NCI-H510A (cell line): Measurements from ENCODE around the gene CRIP2.
A peak's percentile ranks its signal among the peaks of the same experiment; 100 is the strongest.

Experiments used
- DNase-seq: peaks from one replicate; lab custom pipeline; 2025; lab: John Stamatoyannopoulos, UW

The CRIP2 gene

DNA sequence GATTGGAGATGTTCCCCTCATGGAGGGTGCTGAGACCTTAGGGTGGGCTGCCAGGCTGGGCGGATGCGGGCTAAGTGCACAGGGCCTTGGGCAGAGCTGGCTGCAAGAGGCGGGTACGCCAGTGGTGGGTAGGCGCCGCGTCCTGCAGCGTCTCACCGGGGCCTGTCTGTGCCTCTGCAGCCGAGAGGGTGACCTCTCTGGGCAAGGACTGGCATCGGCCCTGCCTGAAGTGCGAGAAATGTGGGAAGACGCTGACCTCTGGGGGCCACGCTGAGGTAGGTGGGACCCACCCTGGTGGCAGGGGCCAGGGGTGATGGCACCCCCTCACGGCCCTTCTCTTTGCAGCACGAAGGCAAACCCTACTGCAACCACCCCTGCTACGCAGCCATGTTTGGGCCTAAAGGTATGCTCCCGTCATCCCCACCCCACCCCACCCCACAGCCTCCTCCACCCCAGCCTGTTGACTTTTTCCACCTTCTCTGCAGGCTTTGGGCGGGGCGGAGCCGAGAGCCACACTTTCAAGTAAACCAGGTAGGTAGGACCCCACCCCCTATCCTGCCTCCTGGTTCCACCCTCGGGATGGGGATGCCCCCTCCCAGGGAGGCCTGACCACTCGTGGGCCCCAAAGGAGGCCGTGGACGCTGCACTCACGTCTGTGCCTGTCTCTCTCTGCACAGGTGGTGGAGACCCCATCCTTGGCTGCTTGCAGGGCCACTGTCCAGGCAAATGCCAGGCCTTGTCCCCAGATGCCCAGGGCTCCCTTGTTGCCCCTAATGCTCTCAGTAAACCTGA is 13.6 kb downstream of the CRIP2 start:
- no peak for DNase-seq

DNA sequence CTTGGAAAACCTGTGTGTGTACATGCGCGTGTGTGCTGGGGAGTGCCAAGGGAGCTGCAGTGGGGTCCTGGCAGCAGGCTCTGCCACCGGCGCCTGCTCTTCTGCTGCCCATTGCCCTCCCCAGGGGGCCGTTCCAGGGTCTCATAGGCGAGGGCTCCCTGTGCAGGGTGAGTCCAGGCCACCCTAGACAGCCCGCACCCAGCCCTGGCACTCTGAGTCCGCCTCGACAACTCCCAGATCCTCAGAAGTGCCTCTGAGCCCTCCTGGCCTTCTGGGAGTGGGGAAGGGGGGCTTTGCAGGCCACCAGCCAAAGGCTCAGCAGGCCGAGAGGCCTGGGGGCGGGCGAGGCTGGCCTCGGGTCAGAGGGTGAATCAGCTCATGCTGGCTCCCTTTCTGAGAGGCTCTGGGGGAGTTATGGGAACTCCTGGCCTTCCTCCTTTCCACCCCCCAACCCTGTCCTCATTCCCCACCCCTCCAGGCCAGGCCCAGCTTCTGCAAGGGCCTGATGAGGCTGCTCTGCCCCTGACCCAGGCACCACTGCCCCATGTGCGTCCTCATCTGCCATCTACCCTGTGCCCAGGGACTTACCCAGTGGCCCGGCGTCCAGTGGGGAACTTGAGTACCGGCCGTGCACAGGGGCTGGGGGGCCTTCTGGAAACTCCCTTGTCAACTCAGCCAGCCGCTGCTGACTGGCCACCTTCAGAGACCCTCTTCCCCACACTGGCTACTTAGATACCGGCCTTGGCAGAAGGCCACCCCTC is 14.3 kb downstream of the CRIP2 start:
- DNase-seq: no peak

DNA sequence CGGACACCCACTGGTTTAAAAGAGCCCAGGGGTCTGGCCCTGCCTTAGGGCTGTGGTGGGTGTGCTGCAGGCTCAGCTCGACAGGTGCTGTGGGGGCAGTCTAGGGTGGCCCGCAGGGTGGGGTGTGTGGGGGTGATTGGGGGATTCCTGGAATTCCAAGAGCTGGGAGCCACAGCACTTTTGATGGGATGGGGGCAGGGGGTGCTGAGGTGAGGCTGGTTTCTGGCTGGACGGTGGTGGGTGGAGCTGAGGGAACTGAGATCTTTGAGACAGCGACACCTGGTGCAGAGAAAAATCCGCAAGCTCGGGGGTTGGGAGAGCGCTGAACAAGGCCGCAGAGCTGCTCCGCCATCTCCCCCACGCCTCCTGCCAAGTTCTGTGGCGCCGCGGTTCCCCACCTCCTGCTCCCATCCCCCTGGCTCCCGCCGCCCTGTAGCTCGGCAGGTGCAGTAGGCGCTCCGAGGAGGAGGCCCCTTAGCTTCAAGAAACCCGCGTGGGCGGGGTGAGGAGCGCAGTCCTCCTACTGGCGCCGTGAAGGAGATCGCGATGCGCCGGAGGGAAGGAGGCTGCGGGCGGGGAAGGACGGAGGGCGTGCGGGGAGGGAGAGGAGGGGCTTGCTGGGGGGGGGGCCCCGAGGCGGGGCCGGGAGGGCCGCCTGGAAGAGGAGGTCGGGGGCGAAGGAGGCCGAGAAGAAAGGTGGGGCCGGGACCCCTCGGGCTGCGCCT is 15.1 kb downstream of the CRIP2 start:
- peak; percentile 76 for DNase-seq

DNA sequence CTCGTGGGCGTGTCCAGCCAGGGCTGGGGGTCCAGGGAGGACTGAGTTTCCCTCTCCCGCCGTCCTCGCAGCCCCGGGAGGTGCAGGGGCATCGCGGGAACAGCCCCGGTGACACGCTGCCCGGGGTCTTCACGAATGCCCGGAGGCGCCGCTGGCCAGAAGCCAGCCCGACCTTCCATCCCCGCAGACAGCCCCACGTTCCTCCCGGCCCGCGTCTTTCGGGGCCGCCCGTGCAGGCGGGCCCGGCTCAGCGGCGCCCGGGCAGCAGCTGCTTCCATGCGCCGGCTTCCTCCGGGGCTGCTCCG is 15.6 kb downstream of the CRIP2 start:
- no peak for DNase-seq

DNA sequence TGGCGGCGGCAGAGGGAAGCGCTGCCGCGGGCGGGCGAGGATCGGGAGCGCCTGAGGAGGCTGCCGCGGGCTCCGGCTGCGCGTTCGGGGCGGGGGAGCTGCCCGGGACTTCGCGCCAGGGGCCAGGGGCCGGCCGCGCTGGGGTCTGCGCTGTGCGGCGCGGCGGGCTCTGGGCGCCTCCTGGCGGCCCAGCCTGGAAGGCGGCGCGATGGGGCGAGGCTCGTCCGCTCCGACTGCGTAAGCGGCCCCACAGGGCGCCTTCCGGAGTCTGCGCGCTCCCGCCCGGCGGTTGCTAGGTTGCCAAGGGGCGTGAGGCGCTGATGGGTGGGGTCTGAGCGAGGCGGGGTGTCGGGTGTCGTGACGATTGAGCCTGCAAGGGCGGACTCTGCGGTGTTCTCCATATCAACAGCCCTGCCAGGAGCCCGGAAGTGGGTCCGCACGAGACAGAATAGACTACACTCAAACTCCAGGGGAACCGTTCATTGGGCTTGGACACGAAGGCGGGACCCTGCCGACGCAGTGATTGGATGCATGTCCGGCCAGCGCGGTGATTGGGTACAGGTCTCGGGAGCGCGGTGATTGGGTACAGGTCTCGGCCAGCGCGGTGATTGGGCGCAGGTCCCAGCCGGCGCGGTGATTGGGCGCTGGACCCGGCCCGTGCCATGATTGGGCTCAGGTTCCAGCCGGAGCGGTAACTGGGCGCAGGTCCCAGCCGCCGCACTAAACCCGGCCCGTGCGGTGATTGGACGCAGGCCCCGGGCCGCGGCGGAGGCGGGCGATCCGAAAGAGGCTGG is 16.1 kb downstream of the CRIP2 start, which contains the start of gene TEDC1:
Gene TEDC1, plus strand, starts transcription at position 675 of the 794 bp plus-strand sequence. CDS start 130 bp downstream, outside the sequence.
- DNase-seq: peak; percentile 99

DNA sequence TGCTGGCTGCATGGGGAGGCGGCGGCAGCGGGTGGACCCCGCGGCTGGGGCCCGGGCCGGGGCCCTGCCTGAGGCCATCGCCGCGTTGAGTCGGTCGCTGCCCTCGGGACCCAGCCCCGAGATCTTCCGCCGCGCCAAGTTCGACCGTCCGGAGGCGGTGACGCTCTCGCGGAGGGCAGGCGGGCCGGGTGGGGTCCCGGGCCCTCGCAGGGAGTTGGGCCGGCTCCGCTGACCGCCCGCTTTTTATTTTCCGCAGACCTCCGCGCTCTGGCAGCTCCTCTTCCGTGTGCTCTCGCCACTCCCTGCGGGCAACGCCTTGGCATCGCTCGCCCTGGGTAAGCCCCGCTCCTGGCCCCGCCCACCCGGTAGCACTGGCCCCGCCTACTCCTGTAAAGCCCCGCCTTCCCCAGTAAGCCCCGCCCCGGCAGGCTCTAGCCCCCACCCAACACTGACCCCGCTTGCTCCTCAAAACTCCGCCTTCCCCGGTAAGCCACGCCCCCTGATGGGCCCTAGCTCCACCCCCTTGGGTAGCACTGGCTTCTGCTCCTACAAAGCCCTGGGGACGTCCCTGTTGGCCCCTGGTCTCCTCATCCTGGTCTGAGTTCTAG is 16.8 kb downstream of the CRIP2 start:
- no peak for DNase-seq

DNA sequence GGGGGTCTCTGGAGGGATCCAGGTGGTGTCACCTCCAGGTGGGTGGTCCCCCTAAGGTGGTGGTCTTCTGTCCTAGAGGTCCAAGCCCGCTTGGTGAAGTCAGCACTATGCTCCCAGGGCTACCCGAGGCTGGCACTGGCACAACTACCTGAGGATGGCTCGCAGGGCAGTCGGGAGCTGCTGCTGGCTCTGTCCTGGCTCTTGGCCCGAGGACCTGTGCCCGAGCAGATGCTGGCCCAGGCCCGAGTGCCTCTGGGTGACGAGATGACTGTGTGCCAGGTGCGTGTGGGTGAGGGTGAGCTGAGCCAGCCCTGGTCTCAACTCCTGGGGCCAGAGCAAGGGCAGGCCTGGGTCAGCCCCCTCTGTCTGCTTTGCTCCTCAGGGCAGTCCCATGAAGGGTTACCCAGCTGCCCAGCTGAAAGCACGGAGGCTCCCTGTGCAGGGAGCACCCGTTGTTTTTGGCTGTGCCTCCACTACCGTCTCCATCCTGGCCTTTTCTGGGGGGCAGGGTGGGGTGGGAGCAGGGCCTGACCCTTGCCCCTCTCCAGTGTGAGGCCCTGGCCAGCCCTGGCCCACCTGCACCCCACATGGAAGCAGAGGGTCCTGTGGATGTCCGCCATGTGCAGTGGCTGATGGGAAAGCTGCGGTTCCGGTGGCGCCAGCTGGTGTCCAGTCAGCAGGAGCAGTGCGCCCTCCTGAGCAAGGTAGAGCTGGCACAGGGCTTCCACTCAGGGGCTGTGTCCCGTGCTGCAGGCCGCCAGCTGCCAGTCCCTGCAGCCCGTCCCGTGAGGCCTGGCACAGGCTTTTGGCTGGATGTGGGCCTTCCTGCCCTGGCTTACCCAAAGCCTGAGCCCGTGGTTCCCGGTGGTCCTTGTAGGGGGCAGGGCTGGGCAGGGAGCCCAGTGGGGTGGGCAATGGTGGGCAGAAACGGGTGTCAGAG is 17.7 kb downstream of the CRIP2 start:
- DNase-seq: no peak

DNA sequence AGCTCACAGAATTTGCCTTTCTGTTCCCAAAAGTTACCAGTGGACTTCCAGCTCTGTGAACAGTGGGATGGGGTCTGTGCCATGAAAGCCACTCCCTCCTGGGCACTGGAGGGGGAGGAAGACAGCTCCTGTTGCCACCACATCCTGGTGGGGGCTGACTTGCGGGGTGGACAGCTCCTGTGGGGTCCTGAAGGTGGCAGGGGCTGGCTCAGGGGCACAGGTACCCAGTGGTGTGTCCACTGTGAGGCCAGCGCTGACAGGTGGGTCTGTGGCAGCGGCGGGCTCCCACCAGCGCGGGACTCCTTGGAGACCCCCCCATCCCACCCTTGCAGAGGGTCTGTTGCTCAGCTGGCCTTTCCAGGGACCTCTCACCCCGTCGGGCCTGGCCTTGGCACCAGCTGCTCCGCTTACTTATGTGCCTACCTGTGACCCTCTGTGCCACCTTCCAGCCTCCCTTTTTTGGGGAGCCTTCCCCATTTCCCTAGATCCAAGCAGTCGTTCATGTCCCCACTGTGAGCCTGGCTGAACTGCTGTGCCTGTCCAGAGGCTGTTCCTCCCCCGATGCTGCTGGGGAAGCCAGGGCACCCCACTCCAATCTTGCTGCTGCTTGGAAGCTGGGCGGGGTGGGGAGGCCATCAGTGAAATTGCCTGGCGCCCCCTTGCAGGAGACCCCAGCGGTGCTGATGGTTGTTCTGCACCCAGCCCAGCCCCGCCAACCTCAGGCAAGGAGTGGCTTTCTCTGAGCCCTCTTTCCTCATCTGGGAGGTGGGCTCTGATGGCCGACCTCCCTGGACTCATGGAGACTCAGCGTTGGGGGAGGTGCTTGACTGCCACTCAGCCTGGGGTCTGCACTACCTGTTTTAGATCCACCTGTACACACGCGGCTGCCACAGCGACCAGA is 18.6 kb downstream of the CRIP2 start:
- DNase-seq: no peak

DNA sequence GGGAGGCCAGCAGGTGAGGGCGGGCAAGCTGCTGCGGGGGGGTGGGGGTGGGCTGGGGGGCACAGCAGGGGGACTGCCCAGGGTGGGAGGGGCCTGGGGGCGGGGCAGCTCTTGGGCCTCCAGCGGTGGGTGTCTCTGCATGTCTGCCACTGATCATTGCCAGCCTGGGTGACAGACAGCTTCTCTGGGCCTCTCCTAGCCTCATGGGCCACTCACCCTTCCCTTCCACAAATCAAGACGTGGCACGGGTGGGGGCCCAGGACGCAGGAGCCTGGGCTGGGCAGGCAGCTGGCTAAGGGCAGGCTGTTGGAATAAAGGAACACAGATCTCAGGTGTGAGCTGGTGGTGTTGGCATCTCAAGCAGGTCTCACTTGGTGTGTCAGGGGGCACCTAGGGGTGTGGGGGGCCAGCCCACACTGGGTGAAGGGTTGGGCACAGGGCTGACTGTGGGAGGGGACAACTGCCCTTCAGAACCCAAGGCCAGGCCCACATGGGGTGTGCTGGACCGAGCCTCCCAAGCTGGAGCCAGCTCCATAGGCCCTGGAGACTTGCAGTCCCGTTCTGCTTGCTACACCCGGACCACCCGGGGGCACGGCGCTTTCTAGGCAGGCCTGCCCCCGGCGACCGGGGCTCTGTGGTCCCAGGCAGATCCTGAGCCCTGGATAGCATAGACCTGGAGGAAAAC is 19.4 kb downstream of the CRIP2 start:
- no peak for DNase-seq

DNA sequence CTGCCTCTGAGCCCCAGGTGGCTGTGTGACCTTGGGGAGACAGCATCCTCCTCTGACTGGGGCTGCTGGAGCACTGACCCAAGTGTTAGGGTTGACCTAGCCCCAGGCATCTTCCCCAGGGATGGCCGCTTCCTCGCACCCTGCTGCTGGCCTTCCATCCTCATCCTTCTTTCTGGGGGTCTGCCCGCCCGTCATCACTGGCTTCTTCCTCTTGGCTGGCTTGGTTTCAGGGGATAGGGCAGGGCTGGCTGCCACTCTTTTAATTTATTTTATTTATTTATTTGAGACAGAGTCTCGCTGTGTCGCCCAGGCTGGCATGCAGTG is 19.9 kb downstream of the CRIP2 start:
- no peak for DNase-seq

DNA sequence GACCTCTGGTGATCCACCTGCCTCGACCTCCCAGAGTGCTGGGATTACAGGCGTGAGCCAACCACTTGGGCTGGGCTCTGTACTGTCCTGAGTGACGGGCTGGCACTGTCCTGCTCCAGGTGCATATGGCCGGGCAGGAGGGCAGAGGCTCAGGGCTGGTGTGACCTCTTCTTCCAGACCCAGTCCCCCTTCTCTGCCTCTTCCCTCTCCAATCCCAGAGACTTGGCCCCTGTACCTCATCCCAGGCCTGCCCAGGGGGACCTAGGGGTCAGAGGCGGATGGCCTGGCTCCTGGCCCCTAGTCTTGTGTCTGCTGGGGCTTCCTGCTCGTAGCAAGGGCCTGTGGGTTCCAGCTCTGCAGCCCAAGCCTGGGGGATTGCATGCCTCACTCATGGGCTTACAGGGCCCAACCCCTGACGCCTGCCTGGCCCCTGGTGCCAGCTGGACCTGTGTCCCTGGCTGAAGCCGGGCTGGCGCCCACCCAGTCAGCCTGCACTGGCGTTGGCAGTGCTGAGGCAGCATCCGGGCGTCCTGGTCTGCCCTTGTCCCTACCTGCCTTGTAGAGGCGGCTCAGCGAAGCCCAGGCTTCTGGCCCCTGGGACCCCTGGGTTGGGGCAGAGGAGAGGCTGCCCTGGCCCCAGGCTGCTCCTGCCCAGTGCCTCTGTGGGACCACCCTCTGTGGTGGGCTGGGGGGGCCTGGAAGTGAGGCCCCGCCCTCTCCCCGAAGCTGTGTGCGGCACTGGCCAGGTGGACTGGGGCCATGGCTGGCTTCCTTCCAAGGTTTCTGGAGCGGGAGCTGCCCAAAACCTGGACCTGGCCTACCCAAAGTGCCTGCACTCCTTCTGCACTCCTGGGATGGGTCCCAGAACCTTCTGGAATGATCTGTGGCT is 20.7 kb downstream of the CRIP2 start:
- no peak for DNase-seq

DNA sequence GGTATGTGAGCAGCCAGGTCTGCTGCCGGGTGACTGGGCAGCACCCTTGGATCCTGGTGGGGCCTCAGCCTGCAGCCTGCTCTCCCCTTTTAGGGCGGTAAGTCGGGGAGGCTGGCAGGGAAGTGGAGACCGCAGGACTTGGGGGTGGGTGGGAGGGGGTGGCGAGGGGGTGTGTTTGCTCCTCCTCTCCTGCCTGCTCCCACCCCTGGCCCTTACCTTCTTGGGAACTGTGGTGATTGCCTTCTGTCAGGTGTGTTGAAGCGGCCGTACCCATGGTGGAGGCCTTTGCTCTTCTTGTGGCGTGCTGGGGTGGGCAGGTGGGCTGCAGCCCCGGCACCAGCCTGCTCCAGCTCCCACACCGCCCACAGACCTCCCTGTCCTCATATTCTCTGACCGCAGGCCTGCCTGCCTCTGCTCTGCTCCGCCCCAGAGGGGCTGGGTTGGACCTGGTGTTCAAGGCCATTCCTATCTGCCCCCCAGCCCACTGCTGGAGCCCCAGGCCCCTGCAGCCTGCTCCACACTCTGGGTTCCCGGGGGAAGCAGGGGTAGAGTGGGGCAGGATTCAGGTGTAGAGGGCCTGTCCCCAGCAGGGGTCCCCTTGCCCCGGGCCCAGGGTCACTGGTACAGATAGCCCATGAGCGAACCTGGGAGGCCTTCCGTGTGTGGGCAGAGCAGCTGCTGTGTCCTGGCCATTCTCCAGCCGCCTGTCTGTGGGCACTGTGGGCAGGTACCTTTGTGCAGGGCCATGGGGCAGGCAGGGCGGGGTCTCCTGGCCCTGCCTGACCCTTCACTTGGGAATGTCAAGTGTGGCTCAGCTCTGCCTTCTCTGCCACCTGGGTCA is 21.6 kb downstream of the CRIP2 start:
- DNase-seq: no peak

DNA sequence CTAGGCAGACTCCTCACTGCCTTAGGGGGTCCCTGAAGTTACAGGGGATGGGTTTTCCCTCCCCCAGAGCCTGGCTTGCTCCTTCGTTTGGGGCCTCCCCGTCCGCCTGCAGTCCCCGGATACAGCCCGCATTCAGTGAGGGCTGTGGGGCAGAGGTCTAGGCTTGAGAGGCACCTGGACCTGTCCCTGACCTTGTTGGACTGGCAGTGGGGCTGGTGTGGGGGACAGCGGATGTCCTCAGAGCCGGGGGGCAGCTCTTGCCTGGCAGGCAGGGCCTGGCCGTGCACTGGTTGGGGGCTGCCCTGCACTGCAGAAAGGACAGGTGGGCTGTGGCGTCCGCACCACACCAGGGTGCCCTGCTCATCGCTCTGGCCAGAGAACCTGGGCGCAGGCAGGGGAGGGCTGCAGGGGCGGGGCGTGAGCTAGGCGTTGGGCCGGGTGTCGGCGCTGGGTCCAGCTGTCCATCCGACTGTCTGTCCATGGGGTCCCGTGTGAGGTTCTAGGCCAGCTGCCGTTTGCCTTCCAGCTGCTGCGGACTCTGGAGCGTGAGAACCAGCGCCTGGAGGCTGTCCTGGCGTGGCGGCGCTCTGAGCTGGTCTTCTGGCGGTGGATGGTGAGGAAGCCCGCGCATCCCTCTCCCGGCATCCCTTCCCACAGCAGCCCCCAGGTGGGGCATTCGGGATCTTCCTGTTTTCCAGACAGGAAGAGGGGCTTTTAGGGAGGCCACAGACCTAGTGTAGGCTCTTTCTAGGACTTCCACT is 22.4 kb downstream of the CRIP2 start:
- no peak for DNase-seq

DNA sequence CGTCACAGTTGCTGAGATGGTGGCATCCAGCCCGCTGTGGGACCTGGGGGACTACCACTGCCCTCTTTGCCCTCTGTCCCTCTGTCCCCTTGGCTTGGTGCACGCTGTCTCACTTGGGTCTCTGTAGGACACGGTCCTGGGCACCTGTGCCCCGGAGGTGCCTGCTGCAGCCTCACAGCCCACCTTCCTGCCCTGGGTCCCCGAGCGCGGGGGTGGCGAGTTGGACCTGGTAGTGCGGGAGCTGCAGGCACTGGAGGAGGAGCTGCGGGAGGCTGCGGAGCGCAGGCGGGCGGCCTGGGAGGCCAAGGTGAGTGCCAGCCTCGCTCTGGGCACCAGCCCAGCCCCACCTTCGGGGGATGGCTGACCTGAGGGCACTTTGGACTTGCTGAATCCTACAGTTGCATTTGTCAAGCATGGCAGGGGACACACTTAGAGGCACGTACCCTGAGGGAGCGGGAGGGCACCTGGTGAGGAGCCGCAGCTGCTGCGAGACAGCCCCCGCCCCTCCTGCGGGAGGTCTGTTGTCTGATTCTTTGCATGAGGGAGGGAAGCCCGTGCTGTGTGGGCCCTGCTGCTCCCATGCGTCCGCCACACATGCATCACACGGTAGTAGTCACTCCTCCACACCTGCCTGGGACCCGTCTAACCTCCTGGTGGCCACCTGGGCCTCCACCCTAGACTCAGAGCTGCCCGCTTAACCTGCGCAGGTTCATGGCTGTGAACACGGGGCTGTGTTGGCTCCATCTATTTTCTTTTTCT is 23.2 kb downstream of the CRIP2 start:
- no peak for DNase-seq

DNA sequence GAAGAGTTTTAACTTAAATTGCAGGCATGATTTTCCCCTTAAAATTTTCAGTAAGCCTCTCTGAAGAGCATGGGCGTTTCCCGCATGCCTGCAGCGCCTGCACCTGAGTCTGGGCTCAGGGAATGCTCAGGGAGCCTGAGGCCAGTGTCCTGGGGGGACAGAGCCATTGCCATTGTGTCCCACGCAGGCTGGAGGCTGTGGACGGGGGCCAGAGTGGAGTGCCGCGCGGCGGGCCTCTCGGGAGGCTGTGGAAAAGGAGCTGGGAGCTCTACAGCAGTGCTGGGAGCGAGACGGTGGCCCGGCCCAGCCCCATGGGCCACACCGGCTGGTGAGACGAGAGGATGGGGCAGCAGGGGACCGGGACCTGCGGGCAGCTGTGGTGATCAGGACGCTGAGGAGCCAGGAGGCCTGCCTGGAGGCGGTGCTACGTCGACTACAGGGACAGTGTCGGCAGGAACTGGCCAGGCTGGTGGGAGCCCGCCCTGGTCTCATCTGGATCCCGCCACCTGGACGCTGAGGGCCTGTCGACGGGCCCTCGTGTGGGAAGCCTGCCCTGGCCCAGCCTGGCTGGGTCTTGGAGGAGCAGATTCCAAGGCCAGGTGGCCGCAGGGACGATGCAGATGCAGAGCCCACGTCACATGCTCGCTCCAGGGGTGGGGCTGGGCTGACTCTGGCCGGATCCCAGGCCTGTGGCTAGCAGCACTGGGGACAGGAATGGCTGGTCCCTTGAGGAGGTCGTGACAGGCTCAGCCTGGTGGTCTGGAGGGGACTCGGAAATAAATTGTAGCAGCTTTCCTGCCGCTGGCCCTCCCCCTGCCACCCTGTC is 24.0 kb downstream of the CRIP2 start:
- no peak for DNase-seq
